Occipital lobe (tissue), 2 donors: Measurements from ENCODE around the gene SERTAD2. TPM values are rescaled to one million over a fixed set of nuclear protein-coding genes. Genes with fewer than 3 reads are reported as not detected.

Experiments
- DNase-seq: peaks from one replicate; lab custom pipeline; 2025; lab: John Stamatoyannopoulos, UW
- total RNA-seq: library from RNA; depleted of rRNA; stranded (reverse); fragments of >200 nt; gene quantifications from one replicate; pipeline ENCODE4 v1.2.3, GENCODE V29; 2014

The SERTAD2 gene
- total RNA-seq, 1 donor from 2014 or later, result 8.7 TPM

DNA sequence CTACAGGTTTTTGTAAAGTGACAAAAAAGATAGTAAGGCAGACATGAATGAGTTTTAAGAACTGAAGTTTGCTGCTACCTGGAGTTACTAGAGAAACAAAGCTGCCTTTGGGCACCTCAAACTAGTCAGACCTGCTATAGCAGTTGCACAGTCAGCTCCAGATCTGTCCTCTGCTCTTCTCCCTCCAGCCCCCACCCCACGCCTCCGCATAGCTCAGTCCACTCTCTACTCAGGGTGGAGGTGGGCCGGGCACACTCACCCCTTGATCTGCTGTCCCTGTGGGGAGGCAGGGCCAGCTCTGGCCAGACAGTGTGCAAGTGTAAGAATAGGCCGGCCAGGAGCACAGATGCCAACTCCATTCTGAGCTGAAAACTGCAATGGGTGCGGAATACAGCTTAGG is 4.1 kb downstream of the SERTAD2 start:
- no peak for DNase-seq

GRCh38 chr2:64649013-64649484 is 4.7 kb downstream of the SERTAD2 start:
- DNase-seq, result no peak

- peak; percentile 78 for DNase-seq
These were observed 7.5 kb downstream of the SERTAD2 start for GRCh38 chr2:64646007-64646880.

DNA sequence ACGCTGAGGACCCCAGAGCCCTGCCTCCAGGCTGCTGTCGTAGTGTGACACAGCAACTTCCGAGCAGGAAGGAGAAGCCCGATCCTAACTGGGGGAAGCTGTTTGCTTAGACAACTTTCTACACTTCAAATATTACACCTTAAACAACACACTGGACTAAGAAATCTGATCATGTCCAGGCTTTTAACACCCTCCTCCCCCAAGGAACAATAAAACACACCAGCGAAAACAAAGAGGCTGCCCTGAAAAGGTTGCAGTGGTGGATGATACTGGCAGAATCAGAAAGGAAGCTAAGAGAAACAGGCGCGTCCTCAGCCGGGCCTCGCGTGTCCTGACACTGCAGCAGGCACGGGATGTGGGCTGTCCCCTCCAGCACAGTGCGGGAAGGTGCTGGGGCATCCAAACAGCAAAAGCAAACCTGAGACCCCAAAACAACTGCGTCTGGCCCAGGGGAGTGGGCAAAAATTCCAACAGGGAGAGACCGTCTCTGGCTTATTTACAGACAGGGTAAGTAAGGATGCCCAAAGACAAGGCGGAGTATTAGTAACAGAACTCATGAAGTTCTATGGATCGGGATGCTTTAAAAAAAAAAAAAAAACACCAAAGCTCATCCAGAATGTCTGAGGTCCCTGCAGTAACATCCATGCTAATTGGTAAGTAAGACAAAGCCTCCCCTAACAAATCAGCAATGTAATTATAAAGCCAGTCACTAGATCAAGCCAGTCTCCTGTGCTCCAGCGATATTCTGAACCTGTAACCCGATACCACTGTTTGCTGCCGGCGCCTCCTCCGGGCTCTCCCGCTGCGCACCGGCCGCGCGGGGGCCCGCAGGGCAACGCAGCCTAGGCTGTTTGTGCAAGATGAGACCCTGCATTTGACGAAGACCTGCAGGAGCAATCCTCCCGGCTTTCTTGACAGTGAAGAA is 9.0 kb downstream of the SERTAD2 start:
- no peak for DNase-seq

- DNase-seq, result no peak
These were observed 9.8 kb downstream of the SERTAD2 start for GRCh38 chr2:64643838-64644457.

GRCh38 chr2:64641599-64641998 is 12.1 kb downstream of the SERTAD2 start:
- no peak for DNase-seq

GRCh38 chr2:64640153-64641044 is 13.3 kb downstream of the SERTAD2 start:
- DNase-seq, result no peak

- no peak for DNase-seq
These were observed 14.0 kb downstream of the SERTAD2 start for GRCh38 chr2:64639691-64640090.

DNA sequence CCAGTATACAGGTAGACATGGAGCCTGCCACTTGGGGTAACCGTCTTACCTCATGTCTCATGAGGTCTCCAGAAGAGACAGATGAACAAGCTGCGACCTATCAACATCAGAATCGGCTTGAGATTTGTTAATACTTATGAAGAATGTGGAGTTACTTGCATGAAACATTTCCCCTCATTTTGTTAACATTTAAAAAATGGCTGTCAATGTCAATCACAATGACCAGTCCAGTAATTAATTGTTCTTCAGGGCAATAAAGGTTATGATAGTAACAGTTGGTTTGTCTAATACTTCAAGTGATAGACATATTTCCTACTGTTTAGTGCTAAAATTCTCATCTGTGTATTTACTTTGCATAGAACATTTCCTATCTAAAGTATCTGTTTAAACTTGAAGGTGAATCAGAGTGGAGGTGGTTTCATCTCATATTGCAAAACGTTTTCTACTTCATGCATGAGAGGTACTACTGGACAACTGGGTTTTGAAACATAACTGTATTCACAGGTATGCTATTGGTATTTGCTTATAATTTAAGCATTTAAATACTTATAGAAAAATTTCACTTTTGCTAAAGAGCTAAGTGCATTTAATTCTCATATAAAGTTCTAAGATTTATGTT is 15.1 kb downstream of the SERTAD2 start:
- no peak for DNase-seq

DNA sequence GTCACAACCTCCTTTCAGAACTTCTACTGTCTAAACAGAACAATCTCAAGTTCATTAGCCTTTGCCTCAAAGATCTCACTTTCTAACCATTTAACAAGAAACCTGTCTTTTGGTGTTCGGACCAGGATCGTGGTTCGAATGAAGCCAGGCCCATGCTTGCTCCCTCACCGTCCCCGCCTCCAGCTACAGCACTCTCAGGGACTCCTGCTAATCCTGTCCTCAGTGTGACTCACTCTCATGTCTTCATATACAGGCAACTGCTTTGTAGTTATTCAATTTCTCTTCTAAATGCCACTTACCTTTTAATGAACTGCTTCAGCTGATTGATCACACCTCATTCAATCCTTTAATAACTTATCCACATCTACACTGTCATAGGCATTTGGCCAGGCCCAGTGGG is 15.8 kb downstream of the SERTAD2 start:
- DNase-seq, result no peak

- DNase-seq, result no peak
These were observed 16.6 kb downstream of the SERTAD2 start for GRCh38 chr2:64637000-64637635.

DNA sequence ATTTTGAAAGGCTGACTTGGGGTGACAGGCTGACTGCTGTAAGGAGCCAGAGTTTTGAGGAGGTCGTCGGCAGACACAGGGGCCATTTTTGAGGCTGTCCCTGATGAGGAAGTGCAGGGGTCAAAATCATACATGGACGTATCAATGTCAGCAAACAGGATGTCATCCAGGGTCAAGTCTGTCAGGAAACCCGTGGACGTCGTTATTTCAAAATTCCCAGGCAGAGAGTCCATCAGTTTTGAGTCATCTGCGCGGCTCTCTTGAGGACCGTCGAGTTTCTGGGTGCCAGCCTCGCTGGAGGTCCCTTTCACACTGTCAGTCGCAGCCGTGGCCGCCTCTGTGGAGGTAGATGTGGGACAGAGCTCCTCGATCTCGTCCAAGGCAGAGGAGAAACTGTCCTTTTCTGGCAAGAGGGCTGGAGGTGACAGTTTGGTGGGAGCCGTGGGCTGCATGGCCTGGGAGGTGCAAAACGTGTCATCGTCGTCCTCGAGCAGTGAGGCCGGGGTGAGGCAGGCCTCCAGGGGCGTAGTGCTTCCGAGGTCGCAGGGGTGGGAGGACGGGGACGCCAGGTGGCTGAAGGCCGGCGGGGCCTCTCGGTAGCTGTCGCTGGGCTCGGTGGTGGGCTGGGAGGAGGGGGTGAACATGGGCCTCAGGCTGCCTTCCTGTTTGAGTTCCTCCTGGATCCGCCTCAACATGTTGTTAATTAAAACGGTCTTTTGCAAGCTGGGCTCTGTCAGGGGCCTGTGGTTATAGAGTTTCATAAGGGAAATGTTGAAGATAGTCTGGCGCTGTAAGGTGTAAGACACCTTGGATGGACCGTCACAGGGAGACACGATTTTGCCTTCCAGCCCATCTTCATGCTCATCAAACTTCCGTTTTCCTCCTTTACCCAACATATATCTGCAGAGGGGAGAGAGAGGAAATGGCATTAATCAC is 17.5 kb downstream of the SERTAD2 start:
- DNase-seq, result no peak

DNA sequence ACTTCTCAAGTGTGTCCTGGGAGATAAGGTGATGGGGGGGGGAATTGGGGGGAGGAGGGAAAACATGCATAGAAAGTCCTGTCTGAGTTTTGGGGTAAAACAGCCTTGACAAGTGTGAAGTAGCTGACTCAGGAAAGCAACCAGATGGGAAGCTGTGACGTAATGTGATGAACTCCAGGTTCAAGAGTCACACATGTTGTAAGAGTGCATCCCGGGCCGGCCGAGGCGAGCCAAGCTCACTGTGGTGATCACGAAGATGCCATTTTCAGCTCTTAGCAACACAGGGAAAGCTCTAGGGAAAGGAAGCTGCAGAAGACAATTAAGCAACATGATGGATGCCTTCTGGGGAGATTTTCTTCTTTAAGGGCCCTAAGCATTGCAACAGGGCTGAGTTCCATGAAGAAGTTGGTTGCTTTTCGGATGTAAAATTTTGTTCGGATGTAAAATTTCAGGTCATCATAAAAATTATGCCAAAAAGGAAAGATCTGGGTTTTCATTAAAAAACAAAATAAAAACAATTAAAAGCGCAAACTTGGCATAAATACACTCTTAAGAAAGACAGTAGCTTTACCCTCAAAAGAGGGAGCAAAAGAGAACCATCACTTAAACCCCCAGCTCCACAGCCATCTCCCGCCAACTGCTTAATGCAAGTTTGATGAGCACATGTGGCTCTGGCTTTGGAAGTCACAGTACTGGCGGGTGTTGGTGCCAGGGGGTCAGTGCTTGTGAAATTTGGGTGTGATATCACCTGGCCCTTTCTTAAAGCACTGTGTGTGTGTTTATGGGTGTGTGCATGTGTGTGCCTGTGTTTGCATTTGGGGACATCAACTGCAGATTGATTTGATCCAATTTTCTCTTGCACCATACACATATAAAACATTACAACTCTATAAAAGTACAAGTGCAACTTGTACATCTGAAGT is 19.1 kb downstream of the SERTAD2 start:
- DNase-seq, result no peak

DNA sequence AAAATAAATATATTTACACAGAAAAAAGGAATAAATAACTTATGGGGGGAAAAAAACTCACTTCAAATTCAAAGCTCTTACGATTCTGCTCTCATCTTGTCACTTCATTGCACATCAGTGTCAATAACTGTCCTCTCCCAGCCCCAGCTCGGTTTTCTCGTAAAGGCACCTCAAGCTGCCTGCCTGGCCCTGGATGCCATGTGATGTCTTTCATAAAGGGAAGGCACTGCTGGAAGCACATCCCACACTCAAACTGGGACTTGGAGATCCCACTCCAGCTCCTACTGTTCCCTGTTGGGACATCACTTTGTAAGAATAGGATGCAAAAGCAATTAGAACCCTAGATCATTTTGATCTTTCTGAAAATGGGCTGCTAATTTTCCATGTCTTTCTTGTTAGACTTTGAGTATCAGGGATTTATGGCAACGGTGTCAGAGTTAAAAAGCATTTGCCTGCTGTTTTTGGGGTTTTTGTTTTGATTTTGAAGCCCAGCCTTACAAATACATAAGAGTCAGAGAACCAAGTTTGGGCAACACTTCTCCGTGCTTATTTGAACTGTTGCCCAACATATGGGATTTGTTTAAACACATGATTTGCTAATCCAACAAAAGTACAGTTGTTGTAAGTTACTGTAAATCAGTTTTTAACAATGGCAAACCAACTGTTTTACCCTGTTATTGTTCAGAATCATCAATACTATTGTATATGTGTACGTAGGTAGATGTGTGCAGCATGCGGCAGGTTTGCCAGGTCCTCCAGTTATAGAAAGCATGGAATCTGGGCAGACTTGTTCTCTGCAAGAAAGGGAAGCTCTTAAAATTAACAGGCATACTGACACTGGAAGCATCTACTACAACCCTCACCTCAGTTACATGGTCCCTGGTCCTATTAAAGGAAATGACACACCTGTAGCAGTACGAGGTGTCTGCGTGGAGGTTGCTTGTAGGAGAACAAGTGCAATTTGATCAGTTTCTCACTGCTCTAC is 20.6 kb downstream of the SERTAD2 start:
- DNase-seq, result no peak

DNA sequence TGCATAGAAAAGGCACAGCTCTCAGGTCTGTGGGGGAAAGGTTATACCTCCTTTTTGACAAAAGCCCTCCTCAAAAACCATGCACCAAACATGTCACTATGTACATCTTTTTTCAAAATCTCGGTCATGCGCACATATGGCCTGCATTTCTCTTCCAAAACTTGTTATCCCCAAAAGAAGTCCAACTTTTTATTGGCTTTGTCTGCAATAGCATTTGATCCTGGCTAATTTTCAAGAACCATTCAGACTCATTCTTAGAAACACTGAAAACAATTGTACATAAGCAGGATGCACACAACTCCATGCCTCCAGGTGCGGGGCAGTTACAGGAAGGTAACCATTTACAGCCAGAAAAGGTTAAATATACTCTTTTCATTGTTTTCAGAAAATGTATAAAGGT is 21.9 kb downstream of the SERTAD2 start:
- DNase-seq, result no peak

DNA sequence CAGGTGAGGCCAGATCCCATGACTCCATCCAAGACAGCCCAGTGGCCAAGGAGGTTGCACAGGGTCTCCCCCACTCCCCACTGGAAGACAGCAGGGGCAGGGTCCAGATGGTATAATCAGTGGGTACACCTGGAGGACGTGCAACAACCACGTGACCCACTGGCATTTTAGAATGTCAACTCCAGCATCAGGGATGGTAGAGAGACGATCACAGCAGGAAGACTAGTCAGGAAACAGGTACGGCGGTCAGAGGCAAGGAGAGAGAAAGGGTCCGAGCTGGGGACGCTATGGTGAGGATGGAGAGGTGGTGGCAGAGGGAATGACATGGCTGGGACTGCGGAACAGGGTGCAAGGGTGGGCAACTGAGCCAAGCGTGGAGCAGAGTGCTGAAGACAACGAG is 23.0 kb downstream of the SERTAD2 start:
- no peak for DNase-seq
